ENCODE data around the gene DBP. TPM values are rescaled to one million over a fixed set of nuclear protein-coding genes. Genes with fewer than 3 reads are reported as not detected.

Gene DBP
- total RNA-seq, 2 experiments from 2014 or later, result 10.8 to 13.1 TPM

GRCh38 chr19:48644355-48644754, 7.2 kb upstream of the DBP start:
- Mint-ChIP-seq H3K4me3 (peak overlapping the region; percentile 85), H3K27me3 (no peaks in the 10 kb centered on the region), H3K36me3 (ENCODE audit: low read depth) (no peaks in the 10 kb centered on the region), H3K9me3 (no peaks in the 10 kb centered on the region), H3K4me1 (ENCODE audit: low read depth) (peaks cover 38% of the 10 kb centered on the region), H3K27ac (no peak overlapping the region)
- POLR2A ChIA-PET, result interaction anchor here (1.0 to 2.3 kb wide), 3 partner anchors 11 to 151 kb away, joined by 3 to 16 read pairs (median 8); no protein-coding TSS in a partner anchor
- intact Hi-C loops (cut with micrococcal nuclease), result loop anchor here (10.0 kb wide), 1 partner anchor 100 kb away; the partner anchor contains the start of genes IZUMO1 and RASIP1
- DNase-seq, result no peak
- no peak for ATAC-seq
- CTCF ChIA-PET, result interaction anchor here (1.5 to 1.9 kb wide), 3 partner anchors 9 to 281 kb away, joined by 3 to 11 read pairs (median 4); partner anchors contain the start of genes SYNGR4 and TMEM143
- no peak for TF ChIP-seq CTCF (IDR thresholded peaks at IDR 0.05)

DNA sequence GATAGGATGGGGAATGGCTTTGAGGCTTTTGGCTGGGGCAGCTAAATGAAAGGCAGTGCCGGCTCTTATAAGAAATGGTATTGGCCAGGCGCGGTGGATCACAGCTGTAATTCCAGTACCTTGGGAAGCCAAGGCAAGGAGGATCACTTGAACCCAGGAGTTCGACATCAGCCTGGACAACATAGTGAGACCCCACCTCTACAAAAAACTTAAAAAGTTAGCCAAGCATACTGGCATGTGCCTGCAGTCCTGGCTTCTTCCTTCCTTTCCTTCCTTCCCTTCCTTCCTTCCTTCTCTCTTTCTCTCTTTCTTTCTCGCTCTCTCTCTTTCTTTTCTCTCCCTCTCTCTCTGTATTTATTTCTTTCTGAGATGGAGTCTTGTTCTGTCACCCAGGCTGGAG, 5.7 kb upstream of the DBP start:
- Mint-ChIP-seq H3K4me3 (no peak overlapping the region), H3K27me3 (no peaks in the 10 kb centered on the region), H3K27ac (no peak overlapping the region), H3K36me3 (ENCODE audit: low read depth) (peaks cover 8% of the 10 kb centered on the region), H3K9me3 (no peaks in the 10 kb centered on the region), H3K4me1 (ENCODE audit: low read depth) (peaks cover 45% of the 10 kb centered on the region)
- no peak for TF ChIP-seq CTCF (IDR thresholded peaks at IDR 0.05)
- intact Hi-C loops (cut with micrococcal nuclease), result loop anchor here (10.0 kb wide), 1 partner anchor 102 kb away; the partner anchor contains the start of genes IZUMO1 and RASIP1
- ChIA-PET POLR2A (no interaction called here), CTCF (no interaction called here)
- ATAC-seq (no peak), DNase-seq (no peak)

- CTCF ChIA-PET, result interaction anchor here (1.6 kb wide), 1 partner anchor 97 kb away, joined by 5 read pairs; no protein-coding TSS in a partner anchor
- H3K4me3 Mint-ChIP-seq, result no peak overlapping the region
- no peak for ATAC-seq
Measured at GRCh38 chr19:48641850-48642249, 4.7 kb upstream of the DBP start.

GRCh38 chr19:48639483-48640375, 2.5 kb upstream of the DBP start:
- no peak for ATAC-seq
- Mint-ChIP-seq H3K9me3 (no peaks in the 10 kb centered on the region), H3K36me3 (ENCODE audit: low read depth) (peaks cover 8% of the 10 kb centered on the region), H3K27ac (peak overlapping the region; percentile 98), H3K4me3 (peak overlapping the region; percentile 56), H3K4me1 (ENCODE audit: low read depth) (peaks cover 45% of the 10 kb centered on the region), H3K27me3 (no peaks in the 10 kb centered on the region)
- TF ChIP-seq CTCF (IDR thresholded peaks at IDR 0.05), result no peak
- intact Hi-C loops (cut with micrococcal nuclease), result loop anchor here (10.0 kb wide), 2 partner anchors 105 to 235 kb away; partner anchors contain the start of genes IZUMO1, PPP1R15A and RASIP1
- CTCF ChIA-PET, result no interaction called here
- POLR2A ChIA-PET, result interaction anchor here (1.5 kb wide), 1 partner anchor 21 kb away, joined by 3 read pairs; the partner anchor contains the start of genes RPL18 and SPHK2
- no peak for DNase-seq

More at GRCh38 chr19:48641850-48642249, 4.7 kb upstream of the DBP start:
- no peak for TF ChIP-seq CTCF (IDR thresholded peaks at IDR 0.05)
- Mint-ChIP-seq H3K27me3 (no peaks in the 10 kb centered on the region), H3K4me1 (ENCODE audit: low read depth) (peaks cover 49% of the 10 kb centered on the region), H3K9me3 (no peaks in the 10 kb centered on the region), H3K27ac (no peak overlapping the region), H3K36me3 (ENCODE audit: low read depth) (peaks cover 8% of the 10 kb centered on the region)
- POLR2A ChIA-PET, result no interaction called here
- DNase-seq, result no peak
- intact Hi-C loops (cut with micrococcal nuclease), result loop anchor here (10.0 kb wide), 1 partner anchor 103 kb away; the partner anchor contains the start of genes IZUMO1 and RASIP1

Data from activated CD8-positive, alpha-beta T cell treated with anti-CD3 and anti-CD28 coated beads for 36 hours (primary cell).